PC-9 (cell line): ENCODE measurements around the gene IL34.

Source experiments
- CTCF ChIP-seq: fragments of 200-600 bp; sonication (generic); conservative IDR thresholded peaks from 2 replicates; pipeline ENCODE4 v1.6.1; 2017; ENCODE audit warnings: mixed run types, antibody characterized with exemption, mild to moderate bottlenecking, moderate library complexity
- EZH2 ChIP-seq: fragments of 200-600 bp; sonication (generic); IDR thresholded peaks from 2 replicates; pipeline ENCODE4 v1.8.0; 2017; ENCODE audit warnings: antibody characterized with exemption, low read depth

GRCh38 chr16:70670175-70670574, 23.8 kb downstream of the IL34 start:
- TF ChIP-seq EZH2 = no peak
- TF ChIP-seq CTCF = no peak
